ENCODE data around the gene SMYD3.

GRCh38 chr1:246506674-246507481 lies at the start of gene SMYD3:
- TF ChIP-seq POLR2A (IDR thresholded peaks at IDR 0.05; ENCODE audit: low read length) (peak; percentile 27), GATA1 (IDR thresholded peaks at IDR 0.05; ENCODE audit: low read depth, low read length) (no peak)
